H1 (cell line): Measurements from ENCODE around the gene GIPC1. TPM values are rescaled to one million over a fixed set of nuclear protein-coding genes. Genes with fewer than 3 reads are reported as not detected.

Experiments used
- EZH2 ChIP-seq: fragments of 200-600 bp; sonication (generic); IDR thresholded peaks from 2 replicates; pipeline ENCODE4 v1.7.1; 2012; ENCODE audit warnings: low read depth, mild to moderate bottlenecking, moderate library complexity, low read length, inconsistent platforms; ENCODE audit not compliant: severe bottlenecking
- KDM1A ChIP-seq: fragments of 200-600, 300-600 bp; sonication (generic); IDR thresholded peaks from 2 replicates; pipeline ENCODE4 v1.7.1; 2016; ENCODE audit warnings: mild to moderate bottlenecking, low read length, borderline replicate concordance
- POLR2AphosphoS5 ChIP-seq: IDR thresholded peaks from 2 replicates; pipeline ENCODE4 v1.6.1; 2011; ENCODE audit warnings: low read depth, low read length
- RFX5 ChIP-seq: IDR thresholded peaks from 2 replicates; pipeline ENCODE4 v1.6.1; 2011; ENCODE audit warnings: low read depth, low read length, improper control_type of control experiment, borderline replicate concordance
- polyA plus RNA-seq, 7 experiments: library from polyadenylated mRNA; depleted of rRNA in 3 of 7; stranded (reverse) in 5 of 7; unstranded in 2 of 7; fragments of >200 nt in 5 of 7; fragments of 200-250 nt in 2 of 7; gene quantifications; 1 replicate in 5 of 7; 2 replicates in 1 of 7; 4 replicates in 1 of 7; pipeline versions ENCODE4 v1.2.1 to v1.2.3, GENCODE V29; 2011 to 2013; ENCODE audit warnings: missing spikeins in 2 of 7, mixed read lengths in 2 of 7
- total RNA-seq: library from RNA; stranded (reverse); fragmentation: NEBNext Ultra II Directional; extraction: Animal tissue kit (Norgen Biotek cat#: 25700); gene quantifications from 2 replicates; pipeline ENCODE4 v1.2.1, GENCODE V29; 2021
- TF ChIP-seq, protein P1 (sequence below): fragments of 300-600 bp; sonication (generic); IDR thresholded peaks from 2 replicates; pipeline ENCODE4 v1.7.1; 2012; ENCODE audit warnings: low read length, moderate library complexity, mild to moderate bottlenecking, inconsistent platforms; ENCODE audit not compliant: insufficient replicate concordance

The GIPC1 gene
- total and polyA plus RNA-seq, 2 of the 8 experiments (the other 6 are each of a cell fraction or from before 2014, with no cell fraction given): 65.6 to 72.0 TPM

DNA sequence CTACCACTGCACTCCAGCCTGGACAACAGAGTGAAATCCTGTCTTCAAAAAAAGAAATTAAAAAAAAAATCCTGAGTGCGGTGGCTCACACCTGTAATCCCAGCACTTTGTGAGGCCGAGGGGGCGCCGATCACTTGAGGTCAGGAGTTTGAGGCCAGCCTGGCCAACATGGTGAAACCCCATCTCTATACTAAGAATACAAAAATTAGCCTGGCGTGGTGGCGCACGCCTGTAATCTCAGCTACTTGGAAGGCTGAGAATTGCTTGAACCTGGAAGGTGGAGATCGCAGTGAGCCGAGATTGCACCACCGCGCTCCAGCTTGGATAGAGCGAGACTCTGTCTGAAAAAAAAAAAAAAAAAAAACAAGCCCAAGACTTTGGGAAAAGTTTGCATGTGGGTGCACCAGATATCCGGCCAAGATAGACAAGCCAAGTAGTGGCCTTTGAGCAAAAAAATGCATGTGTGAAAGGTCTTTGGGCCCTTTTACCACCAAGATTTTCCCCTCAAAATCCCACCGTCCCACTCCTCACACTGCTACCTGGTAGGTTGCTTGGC, 16.6 kb upstream of the GIPC1 start (continued):
- TF ChIP-seq, protein P1, sequence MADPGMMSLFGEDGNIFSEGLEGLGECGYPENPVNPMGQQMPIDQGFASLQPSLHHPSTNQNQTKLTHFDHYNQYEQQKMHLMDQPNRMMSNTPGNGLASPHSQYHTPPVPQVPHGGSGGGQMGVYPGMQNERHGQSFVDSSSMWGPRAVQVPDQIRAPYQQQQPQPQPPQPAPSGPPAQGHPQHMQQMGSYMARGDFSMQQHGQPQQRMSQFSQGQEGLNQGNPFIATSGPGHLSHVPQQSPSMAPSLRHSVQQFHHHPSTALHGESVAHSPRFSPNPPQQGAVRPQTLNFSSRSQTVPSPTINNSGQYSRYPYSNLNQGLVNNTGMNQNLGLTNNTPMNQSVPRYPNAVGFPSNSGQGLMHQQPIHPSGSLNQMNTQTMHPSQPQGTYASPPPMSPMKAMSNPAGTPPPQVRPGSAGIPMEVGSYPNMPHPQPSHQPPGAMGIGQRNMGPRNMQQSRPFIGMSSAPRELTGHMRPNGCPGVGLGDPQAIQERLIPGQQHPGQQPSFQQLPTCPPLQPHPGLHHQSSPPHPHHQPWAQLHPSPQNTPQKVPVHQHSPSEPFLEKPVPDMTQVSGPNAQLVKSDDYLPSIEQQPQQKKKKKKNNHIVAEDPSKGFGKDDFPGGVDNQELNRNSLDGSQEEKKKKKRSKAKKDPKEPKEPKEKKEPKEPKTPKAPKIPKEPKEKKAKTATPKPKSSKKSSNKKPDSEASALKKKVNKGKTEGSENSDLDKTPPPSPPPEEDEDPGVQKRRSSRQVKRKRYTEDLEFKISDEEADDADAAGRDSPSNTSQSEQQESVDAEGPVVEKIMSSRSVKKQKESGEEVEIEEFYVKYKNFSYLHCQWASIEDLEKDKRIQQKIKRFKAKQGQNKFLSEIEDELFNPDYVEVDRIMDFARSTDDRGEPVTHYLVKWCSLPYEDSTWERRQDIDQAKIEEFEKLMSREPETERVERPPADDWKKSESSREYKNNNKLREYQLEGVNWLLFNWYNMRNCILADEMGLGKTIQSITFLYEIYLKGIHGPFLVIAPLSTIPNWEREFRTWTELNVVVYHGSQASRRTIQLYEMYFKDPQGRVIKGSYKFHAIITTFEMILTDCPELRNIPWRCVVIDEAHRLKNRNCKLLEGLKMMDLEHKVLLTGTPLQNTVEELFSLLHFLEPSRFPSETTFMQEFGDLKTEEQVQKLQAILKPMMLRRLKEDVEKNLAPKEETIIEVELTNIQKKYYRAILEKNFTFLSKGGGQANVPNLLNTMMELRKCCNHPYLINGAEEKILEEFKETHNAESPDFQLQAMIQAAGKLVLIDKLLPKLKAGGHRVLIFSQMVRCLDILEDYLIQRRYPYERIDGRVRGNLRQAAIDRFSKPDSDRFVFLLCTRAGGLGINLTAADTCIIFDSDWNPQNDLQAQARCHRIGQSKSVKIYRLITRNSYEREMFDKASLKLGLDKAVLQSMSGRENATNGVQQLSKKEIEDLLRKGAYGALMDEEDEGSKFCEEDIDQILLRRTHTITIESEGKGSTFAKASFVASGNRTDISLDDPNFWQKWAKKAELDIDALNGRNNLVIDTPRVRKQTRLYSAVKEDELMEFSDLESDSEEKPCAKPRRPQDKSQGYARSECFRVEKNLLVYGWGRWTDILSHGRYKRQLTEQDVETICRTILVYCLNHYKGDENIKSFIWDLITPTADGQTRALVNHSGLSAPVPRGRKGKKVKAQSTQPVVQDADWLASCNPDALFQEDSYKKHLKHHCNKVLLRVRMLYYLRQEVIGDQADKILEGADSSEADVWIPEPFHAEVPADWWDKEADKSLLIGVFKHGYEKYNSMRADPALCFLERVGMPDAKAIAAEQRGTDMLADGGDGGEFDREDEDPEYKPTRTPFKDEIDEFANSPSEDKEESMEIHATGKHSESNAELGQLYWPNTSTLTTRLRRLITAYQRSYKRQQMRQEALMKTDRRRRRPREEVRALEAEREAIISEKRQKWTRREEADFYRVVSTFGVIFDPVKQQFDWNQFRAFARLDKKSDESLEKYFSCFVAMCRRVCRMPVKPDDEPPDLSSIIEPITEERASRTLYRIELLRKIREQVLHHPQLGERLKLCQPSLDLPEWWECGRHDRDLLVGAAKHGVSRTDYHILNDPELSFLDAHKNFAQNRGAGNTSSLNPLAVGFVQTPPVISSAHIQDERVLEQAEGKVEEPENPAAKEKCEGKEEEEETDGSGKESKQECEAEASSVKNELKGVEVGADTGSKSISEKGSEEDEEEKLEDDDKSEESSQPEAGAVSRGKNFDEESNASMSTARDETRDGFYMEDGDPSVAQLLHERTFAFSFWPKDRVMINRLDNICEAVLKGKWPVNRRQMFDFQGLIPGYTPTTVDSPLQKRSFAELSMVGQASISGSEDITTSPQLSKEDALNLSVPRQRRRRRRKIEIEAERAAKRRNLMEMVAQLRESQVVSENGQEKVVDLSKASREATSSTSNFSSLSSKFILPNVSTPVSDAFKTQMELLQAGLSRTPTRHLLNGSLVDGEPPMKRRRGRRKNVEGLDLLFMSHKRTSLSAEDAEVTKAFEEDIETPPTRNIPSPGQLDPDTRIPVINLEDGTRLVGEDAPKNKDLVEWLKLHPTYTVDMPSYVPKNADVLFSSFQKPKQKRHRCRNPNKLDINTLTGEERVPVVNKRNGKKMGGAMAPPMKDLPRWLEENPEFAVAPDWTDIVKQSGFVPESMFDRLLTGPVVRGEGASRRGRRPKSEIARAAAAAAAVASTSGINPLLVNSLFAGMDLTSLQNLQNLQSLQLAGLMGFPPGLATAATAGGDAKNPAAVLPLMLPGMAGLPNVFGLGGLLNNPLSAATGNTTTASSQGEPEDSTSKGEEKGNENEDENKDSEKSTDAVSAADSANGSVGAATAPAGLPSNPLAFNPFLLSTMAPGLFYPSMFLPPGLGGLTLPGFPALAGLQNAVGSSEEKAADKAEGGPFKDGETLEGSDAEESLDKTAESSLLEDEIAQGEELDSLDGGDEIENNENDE: no peak
- TF ChIP-seq EZH2 (no peak), KDM1A (no peak), POLR2AphosphoS5 (no peak), RFX5 (no peak)
- TF ChIP-seq, all 59 proteins: peak for 0
